Measurements from ENCODE around the gene FAM162A. TPM values are rescaled to one million over a fixed set of nuclear protein-coding genes. Genes with fewer than 3 reads are reported as not detected.

FAM162A gene
- total and polyA plus RNA-seq, 9 donors = 29.8 to 117 (median 64.9) TPM

- TF ChIP-seq CTCF (IDR thresholded peaks at IDR 0.05) (no peak), POLR2A (IDR thresholded peaks at IDR 0.05) (no peak), EP300 (IDR thresholded peaks at IDR 0.05) (no peak)
- no peak overlapping the region for H3K4me3 ChIP-seq
- no peak for DNase-seq
- no peak overlapping the region for H3K27ac ChIP-seq
- no peaks in the 10 kb centered on the region for H3K36me3 ChIP-seq
- H3K9me3 ChIP-seq = no peaks in the 10 kb centered on the region
- intact Hi-C loops (cut with DNase I) = loop anchor here in 1 of 4 donors (10.0 kb wide), 2 partner anchors 406 to 844 kb away; partner anchors contain the start of genes HSPBAP1, POLQ and SLC49A4
- H3K27me3 ChIP-seq = no peaks in the 10 kb centered on the region
- peaks cover 4% of the 10 kb centered on the region for H3K4me1 ChIP-seq (ENCODE audit: insufficient read depth)
These were observed 5.2 kb downstream of the FAM162A start for GRCh38 chr3:122389197-122389596.

- no peak for DNase-seq
- TF ChIP-seq POLR2A (IDR thresholded peaks at IDR 0.05) (no peak), CTCF (IDR thresholded peaks at IDR 0.05) (no peak), EP300 (IDR thresholded peaks at IDR 0.05) (no peak)
- peaks cover 4% of the 10 kb centered on the region for H3K4me1 ChIP-seq (ENCODE audit: insufficient read depth)
- 85 to 88% (median 86%) methylated on average over 4 of the region's 4 CpGs for WGBS, 3 donors
- no peaks in the 10 kb centered on the region for H3K36me3 ChIP-seq
- no peaks in the 10 kb centered on the region for H3K27me3 ChIP-seq
- no peak overlapping the region for H3K4me3 ChIP-seq
- no peaks in the 10 kb centered on the region for H3K9me3 ChIP-seq
- H3K27ac ChIP-seq = no peak overlapping the region
- intact Hi-C loops (cut with DNase I) = loop anchor here in 2 of 4 donors (5.0 to 10.0 kb wide), 4 partner anchors 287 to 845 kb away; partner anchors contain the start of genes HSPBAP1 (in 1 of the 2), PARP14 (in 1 of the 2), POLQ (in 1 of the 2) and SLC49A4 (in 1 of the 2)
These were observed 5.9 kb downstream of the FAM162A start for GRCh38 chr3:122389892-122390291.

GRCh38 chr3:122390665-122391064 lies 6.7 kb downstream of the FAM162A start:
- H3K36me3 ChIP-seq = no peaks in the 10 kb centered on the region
- H3K4me3 ChIP-seq = no peak overlapping the region
- WGBS, 3 donors = 7 to 12% (median 10%) methylated on average over 4 of the region's 4 CpGs
- DNase-seq = no peak
- intact Hi-C loops (cut with DNase I) = loop anchor here in 2 of 4 donors (5.0 to 10.0 kb wide), 2 partner anchors 287 to 294 kb away; partner anchors contain the start of gene PARP14 (in 1 of the 2)
- no peaks in the 10 kb centered on the region for H3K27me3 ChIP-seq
- peak overlapping the region in 1 of 2 donors; percentile 0 for H3K27ac ChIP-seq
- TF ChIP-seq POLR2A (IDR thresholded peaks at IDR 0.05) (no peak), EP300 (IDR thresholded peaks at IDR 0.05) (no peak), CTCF (IDR thresholded peaks at IDR 0.05) (no peak)
- peaks cover 4% of the 10 kb centered on the region for H3K4me1 ChIP-seq (ENCODE audit: insufficient read depth)
- no peaks in the 10 kb centered on the region for H3K9me3 ChIP-seq

- Histone ChIP-seq H3K36me3 (no peaks in the 10 kb centered on the region), H3K4me3 (no peak overlapping the region), H3K27ac (no peak overlapping the region), H3K4me1 (ENCODE audit: insufficient read depth) (peaks cover 4% of the 10 kb centered on the region), H3K27me3 (no peaks in the 10 kb centered on the region), H3K9me3 (no peaks in the 10 kb centered on the region)
- TF ChIP-seq CTCF (IDR thresholded peaks at IDR 0.05) (no peak), POLR2A (IDR thresholded peaks at IDR 0.05) (no peak), EP300 (IDR thresholded peaks at IDR 0.05) (no peak)
- DNase-seq = no peak
- intact Hi-C loops (cut with DNase I) = loop anchor here in 2 of 4 donors (5.0 to 10.0 kb wide), 2 partner anchors 285 to 293 kb away; partner anchors contain the start of gene PARP14 (in 1 of the 2)
- 81 to 85% (median 83%) methylated on average over 2 of the region's 2 CpGs for WGBS, 3 donors
These were observed 7.9 kb downstream of the FAM162A start for GRCh38 chr3:122391681-122392446.
